Measurements from ENCODE around the gene PPP1R1A.

PPP1R1A gene

DNA sequence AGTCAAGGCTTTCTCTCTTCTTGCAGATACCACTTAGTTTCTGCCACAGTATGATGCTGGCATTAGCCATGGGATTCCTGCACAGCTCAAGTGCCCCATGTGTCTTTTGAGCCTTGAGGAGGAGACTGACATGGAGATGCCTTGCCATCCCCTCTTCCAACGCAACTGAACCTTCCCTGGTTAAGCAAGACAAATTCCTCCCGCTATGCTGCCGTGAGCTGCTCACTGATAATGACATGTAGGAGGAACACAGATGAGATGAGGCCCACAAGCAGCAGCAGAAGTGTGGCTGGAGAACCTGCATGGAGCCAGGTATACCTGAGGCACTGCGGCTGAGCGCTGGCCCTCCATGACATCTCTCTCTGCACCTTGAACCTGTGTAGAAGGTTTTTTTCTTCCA, 15.4 kb upstream of the PPP1R1A start:
- TF ChIP-seq TCF12 (IDR thresholded peaks at IDR 0.05; ENCODE audit: low read depth) (no peak), TEAD4 (IDR thresholded peaks at IDR 0.05) (no peak), RAD21 (IDR thresholded peaks at IDR 0.05; ENCODE audit: low read depth) (no peak), EP300 (IDR thresholded peaks at IDR 0.05; ENCODE audit: borderline replicate concordance) (no peak), CREB1 (IDR thresholded peaks at IDR 0.05; ENCODE audit: low read depth) (no peak), REST (IDR thresholded peaks at IDR 0.05; ENCODE audit: low read depth) (no peak), YY1 (IDR thresholded peaks at IDR 0.05; ENCODE audit: low read depth) (no peak), FOXM1 (IDR thresholded peaks at IDR 0.05; ENCODE audit: borderline replicate concordance, low read depth) (no peak), EGR1 (IDR thresholded peaks at IDR 0.05) (no peak), NFIC (IDR thresholded peaks at IDR 0.05) (no peak), ZBTB7A (IDR thresholded peaks at IDR 0.05; ENCODE audit: low read depth) (no peak), TAF1 (IDR thresholded peaks at IDR 0.05; ENCODE audit: low read depth) (no peak), USF1 (IDR thresholded peaks at IDR 0.05) (no peak), CEBPB (IDR thresholded peaks at IDR 0.05) (no peak)
- TF ChIP-seq, protein P1, sequence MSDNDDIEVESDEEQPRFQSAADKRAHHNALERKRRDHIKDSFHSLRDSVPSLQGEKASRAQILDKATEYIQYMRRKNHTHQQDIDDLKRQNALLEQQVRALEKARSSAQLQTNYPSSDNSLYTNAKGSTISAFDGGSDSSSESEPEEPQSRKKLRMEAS (IDR thresholded peaks at IDR 0.05) = no peak

DNA sequence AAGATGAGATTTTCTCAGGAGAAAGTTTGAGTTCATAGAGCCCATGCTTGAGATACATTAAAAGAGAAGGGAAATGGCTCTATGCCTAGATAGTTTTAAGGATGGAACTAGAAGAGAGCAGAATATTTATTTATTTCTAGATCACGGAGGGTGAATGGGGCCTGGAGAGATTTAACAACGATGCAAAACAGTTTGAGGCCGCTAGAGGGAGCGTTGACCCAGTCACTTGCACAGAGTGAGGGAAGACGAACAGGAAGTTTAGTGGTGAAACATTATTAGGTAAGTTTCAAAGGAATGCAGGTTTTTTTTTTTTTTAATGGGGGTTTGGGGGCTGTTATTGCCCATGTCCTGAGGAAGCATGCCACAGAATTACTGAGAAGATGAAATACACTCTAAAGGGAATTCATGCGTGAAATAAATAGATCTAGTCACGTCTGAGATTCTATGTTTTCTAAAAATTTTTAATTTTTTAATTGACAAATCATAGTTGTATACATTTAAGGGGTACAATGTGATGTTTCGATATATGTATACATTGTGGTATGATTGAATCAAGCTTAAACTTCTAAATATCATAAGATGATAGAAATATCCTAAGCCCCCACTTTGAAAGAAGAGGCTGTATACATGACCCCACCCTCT, 14.8 kb upstream of the PPP1R1A start:
- TF ChIP-seq ZBTB7A (IDR thresholded peaks at IDR 0.05; ENCODE audit: low read depth) (no peak), RAD21 (IDR thresholded peaks at IDR 0.05; ENCODE audit: low read depth) (peak; percentile 70), CEBPB (IDR thresholded peaks at IDR 0.05) (peak; percentile 45), YY1 (IDR thresholded peaks at IDR 0.05; ENCODE audit: low read depth) (no peak), TEAD4 (IDR thresholded peaks at IDR 0.05) (peak; percentile 34; the same call in 1 of the 2 replicates), EGR1 (IDR thresholded peaks at IDR 0.05) (no peak)
- TF ChIP-seq, protein P1 (IDR thresholded peaks at IDR 0.05) = no peak

- no peak for TF ChIP-seq TCF12 (IDR thresholded peaks at IDR 0.05; ENCODE audit: low read depth)
- no peak for TF ChIP-seq EGR1 (IDR thresholded peaks at IDR 0.05)
- TF ChIP-seq USF1 (IDR thresholded peaks at IDR 0.05) = no peak
- no peak for TF ChIP-seq TAF1 (IDR thresholded peaks at IDR 0.05; ENCODE audit: low read depth)
These were observed 14.2 kb upstream of the PPP1R1A start for GRCh38 chr12:54602661-54603060.

DNA sequence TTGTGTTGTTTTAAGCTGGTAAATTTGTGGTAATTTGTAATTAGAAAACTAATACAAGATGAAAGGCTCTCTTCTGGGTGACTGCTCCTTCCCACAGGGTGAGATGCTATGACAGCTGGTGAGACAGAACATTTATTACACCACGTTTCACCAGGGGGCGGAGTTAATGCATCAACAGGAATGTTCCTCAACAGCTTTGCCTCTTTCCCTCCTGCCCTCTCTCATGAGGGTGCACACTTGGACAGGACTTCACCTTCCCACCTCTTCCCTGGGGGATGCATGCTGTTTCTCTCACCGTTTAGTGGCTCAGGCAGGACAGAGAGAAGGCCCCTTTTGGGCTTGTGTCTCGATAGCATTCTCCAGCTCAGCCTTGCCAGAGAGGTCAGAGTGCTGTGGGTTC, 13.4 kb upstream of the PPP1R1A start:
- no peak for TF ChIP-seq NFIC (IDR thresholded peaks at IDR 0.05)
- TF ChIP-seq REST (IDR thresholded peaks at IDR 0.05; ENCODE audit: low read depth) = no peak
- no peak for TF ChIP-seq YY1 (IDR thresholded peaks at IDR 0.05; ENCODE audit: low read depth)
- TF ChIP-seq CEBPB (IDR thresholded peaks at IDR 0.05) = no peak
- TF ChIP-seq USF1 (IDR thresholded peaks at IDR 0.05) = no peak
- TF ChIP-seq, protein P1 (IDR thresholded peaks at IDR 0.05) = no peak
- TF ChIP-seq RAD21 (IDR thresholded peaks at IDR 0.05; ENCODE audit: low read depth) = no peak

- no peak for TF ChIP-seq EP300 (IDR thresholded peaks at IDR 0.05; ENCODE audit: borderline replicate concordance)
- no peak for TF ChIP-seq CREB1 (IDR thresholded peaks at IDR 0.05; ENCODE audit: low read depth)
- no peak for TF ChIP-seq TEAD4 (IDR thresholded peaks at IDR 0.05)
- TF ChIP-seq NFIC (IDR thresholded peaks at IDR 0.05) = no peak
These were observed 10.5 kb upstream of the PPP1R1A start for GRCh38 chr12:54598970-54599369.

DNA sequence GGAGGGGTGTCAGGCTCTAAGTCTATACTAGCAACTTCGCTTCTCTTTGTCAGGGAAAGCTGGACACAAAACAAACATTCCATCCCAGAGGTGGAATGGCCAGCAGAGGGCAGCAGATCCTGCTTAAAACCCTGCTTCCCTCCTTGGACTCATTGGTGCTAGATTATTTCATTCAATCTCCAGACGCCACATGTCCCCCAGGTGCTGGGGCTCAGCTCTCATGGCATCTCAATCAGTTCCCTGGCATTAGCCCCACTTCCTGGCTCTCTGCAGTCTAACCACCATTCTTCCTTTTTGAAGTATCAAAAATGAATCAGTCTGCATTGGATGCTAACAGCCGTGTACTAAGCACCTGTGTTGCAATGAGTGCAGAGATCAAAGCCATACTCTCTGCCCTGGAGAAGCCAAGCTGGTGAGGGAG, 8.1 kb upstream of the PPP1R1A start:
- TF ChIP-seq RAD21 (IDR thresholded peaks at IDR 0.05; ENCODE audit: low read depth) (peak; percentile 71), TAF1 (IDR thresholded peaks at IDR 0.05; ENCODE audit: low read depth) (no peak), CREB1 (IDR thresholded peaks at IDR 0.05; ENCODE audit: low read depth) (no peak), YY1 (IDR thresholded peaks at IDR 0.05; ENCODE audit: low read depth) (no peak), NFIC (IDR thresholded peaks at IDR 0.05) (no peak), FOXM1 (IDR thresholded peaks at IDR 0.05; ENCODE audit: borderline replicate concordance, low read depth) (no peak), TEAD4 (IDR thresholded peaks at IDR 0.05) (peak; percentile 60)
